Measurements from ENCODE around the gene TBC1D22B. TPM values are rescaled to one million over a fixed set of nuclear protein-coding genes. Genes with fewer than 3 reads are reported as not detected.
"Not testable (repeated sequence)": the region's sequence is repeated elsewhere in the genome, so short reads cannot be mapped to it uniquely, and the experiment has no call there.

The TBC1D22B gene
- polyA plus RNA-seq, 1 donor = 15.2 TPM

DNA sequence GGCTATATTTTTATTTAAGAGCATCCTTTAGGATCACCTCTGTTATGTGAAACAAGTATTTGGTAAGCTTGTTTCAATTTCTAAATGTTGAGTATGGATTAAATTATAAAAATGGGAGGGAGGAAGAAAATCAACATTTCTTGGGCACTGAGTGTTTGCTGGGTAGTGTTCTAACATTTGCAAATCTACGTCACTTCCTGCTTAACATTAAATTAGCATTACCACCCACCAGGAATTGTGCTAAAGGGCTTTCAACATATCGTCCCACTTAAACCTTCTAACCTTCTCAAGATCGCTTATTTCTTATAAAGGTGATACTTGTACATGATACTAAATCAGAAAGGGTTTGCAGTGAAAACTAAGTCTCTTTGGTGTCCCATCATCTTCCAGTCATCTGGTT lies 8.3 kb downstream of the TBC1D22B start:
- DNase-seq = no peak

DNA sequence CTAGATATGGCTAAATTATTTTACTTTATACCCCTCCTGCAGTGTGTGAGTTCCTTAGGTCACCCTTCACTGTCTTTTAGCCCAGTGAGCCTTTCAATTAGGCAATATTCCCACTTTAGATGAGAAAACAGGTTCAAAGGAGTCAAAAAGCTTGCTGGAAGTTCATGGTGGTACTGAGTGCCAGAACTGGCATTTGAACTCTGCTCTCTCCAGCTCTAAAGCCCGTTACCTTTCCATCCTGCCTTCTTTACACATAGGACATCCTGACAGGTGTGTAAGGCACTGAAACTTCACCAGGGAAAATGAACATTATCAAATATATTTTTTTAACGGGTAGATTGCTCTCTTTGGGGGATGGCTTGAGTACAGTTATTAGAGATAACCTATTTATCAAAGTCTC lies 11.5 kb downstream of the TBC1D22B start:
- DNase-seq = no peak

DNA sequence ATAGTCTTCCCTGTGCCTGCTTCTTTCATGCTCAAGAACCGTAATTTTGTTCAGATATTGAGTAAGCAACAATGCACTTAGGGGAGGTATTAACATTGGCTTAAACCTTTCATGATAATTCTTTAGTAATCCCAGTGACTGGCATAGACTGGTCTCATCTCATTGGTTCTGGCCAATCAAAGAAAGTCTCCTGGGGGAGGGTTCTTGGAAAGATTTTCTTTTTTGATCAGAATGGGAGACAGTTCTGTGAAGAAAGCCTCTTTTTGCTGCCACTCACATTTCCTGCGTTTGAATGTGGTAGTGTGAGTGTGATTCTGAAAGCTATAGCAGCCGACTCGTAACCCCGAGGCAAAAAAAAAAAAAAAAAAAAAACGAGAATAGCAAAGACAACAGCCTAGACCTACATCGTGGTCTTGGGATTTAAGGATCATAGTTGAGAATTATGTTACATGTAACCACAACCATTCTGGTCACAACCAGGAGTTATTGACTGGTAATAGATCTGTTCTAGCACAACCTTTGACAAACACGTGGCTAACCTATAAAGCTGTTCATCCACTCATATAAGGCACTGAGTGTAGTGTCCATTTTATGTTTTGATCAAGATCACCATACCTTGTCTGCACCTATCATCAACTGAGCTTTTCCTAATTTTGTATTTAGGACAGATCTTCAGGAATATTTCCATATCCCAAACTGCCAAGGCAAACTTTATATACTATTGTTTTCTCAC lies 15.4 kb downstream of the TBC1D22B start:
- DNase-seq = no peak

DNA sequence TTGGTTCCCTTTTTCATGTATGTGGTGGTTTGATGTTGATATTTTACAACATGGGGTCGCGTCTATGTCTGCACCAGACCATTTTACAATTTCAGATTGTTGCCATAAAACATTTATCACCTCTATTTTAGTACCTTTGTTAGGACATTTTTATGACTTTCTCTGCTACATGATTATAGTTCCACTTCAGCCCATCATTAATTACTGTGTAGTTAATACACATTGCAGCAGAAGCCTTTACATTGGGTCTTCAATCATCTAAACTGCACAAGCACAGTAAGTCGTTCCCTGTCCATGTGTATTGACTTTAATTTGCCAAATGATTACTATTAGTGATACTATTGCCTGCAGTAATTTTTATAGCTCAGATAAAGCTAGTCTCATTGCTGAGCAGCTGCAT lies 16.1 kb downstream of the TBC1D22B start:
- peak; percentile 45 for DNase-seq

DNA sequence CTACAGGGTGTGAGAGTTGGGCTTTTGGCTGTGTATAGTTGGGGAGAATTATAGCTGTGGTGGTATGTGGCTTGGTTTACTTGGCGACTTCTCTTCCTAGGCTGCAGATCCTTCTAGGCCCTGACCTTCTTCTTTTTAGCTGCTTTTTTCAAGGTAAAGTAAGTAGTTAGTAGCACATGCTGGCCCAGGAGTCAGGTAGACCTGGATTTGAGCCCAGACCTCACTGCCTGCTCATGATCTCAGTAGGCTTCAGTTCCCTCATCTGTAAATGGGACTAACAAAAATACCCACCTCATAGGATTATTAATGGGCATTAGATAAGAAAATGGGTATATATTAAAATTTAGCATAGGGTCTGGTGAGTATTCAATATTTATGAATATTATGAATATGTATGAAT lies 17.8 kb downstream of the TBC1D22B start:
- no peak for DNase-seq

DNA sequence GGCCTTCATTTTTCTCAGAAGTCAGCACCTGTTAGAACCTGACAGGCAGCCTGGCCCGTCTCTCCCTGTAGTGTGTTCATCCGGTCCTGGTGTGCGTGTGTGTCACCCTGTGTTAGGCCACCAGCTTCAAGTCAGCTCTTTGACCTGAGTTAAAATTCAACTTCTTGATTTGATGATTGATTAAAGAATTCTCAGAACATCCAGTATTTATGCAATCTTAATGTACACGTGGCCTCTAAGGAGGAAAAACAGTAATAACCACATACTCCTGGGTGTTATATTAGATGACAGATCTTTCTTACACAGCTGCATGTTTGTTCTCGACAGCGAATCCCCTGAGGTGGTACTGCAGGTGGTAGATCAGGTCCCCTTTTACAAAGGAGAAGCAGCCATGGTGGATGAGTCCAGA lies 19.4 kb downstream of the TBC1D22B start:
- DNase-seq = no peak

DNA sequence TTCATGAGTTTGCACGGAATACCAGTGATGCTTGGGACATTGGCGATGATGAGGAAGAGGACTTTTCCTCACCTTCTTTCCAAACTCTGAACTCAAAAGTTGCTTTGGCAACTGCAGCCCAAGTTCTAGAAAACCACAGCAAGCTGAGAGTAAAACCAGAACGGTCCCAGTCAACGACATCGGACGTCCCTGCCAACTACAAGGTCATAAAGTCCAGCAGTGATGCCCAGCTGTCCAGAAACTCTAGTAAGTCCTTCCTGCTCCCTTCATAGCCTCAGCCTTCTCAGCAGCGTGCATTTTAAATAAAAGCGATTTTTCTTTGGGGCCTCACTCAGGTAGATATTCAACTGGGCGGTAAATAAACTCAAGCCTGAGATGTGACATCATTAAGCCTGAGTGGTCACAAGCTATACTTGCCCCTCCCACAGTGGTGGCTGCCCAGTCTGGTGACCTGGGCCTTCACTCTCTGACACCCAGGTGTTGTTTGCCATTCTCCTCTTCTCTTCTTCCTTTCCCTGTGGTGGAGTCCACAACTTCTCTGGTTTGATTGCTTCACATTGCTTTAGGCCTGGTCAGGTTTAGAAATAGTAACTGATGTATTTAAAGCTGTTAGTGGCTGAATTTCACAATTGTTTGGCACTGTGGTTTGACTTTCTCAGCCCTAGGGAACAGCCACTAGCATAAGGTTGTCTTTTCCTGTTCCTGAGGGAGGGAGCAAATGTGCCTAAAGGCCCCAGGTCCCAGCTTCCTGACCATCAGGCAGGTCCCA lies 22.0 kb downstream of the TBC1D22B start:
- no peak for DNase-seq

DNA sequence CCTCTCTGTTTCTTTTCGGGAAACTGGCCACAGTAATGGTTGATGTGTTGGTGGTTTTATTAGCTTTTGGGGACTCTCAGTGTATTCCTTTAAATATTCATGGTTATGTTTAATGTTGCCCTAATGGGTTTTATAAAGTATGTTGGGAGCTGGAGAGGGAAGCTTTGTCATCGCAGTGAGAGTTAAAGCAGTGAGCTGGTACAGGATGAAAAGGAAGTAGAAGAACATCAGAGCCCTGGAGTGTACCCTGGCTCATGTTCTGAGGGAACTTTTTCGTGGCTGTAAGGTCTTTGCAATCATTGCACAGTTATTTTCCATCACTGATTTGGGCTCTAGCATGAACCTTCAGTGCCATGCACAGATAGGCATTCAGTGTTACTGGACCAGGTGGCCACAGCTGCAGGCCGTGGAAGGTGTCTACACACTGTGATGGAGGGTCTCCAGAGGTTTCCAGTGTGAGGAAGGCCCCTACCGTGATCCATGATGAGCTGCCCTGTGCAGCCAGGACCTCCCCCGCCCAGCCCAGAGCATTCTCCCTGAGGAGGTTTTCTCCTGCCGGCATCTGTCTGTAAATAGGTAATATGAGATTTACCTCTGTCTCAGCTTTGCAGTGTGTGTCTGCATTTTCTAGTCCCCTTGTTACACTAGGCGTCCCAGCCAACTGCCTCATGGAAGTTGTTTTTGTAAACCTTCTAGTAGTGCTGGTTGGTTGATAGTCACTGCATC lies 22.8 kb downstream of the TBC1D22B start:
- peak; percentile 37 for DNase-seq

DNA sequence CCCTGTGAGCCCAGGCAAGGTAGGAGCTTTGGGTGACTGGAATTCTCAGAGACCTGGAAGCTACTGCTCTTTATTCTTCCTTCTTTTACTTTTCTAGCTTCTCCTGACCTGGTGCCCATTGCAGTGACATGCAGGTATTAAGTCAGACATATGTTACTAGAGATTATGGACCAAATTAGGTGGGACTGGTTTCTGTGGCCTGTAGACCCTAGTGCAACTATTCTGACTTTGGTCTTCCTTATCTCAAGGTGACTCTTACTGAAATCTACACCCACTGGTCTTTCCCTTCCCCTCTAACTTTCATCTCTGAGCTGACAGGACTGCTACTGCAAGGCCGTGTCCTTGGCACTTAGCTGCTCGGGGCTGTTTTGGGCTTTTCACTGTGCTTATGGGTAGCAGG lies 24.8 kb downstream of the TBC1D22B start:
- DNase-seq = no peak

DNA sequence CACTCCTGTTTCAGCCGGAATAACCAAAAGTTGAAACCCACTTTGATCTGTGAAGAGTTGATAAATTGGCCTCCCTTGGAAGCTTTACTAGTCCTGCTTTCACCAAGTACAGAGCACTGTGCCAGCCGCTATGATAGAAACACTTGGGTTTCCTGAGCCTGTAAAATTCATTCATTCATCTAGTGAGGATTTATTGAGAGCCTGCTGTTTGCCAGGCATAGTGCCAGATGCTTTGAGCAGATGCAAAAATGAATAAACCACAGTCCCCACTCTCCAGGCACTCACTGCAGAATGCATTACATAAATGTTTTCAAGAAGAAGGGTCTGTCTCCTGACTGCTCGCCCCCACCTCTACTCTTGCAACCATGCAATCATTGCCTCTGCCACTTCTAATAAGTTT lies 25.7 kb downstream of the TBC1D22B start:
- no peak for DNase-seq

DNA sequence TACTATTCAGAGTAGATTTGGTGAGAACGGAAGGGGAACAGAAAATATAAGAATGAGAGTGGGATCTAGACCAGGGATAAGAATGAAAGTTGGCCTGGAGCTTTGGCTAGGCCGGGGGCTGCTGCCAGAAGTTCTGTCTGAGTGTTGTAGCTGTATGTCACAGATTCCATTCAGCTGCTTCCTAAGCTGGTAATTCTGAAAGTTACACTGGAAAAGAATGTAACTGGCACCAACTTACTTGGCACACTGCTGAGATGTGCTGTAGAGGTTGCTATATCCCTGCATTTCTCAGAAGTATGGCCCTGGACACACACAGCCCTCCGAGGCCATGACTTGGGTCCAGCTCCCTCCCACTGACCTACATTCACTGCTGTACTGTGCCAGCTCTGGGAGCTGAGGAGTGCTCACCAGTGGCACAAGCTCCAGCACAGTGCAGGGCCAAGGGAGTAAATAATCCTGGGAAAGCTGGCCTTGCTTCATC lies 26.1 kb downstream of the TBC1D22B start:
- DNase-seq = no peak

DNA sequence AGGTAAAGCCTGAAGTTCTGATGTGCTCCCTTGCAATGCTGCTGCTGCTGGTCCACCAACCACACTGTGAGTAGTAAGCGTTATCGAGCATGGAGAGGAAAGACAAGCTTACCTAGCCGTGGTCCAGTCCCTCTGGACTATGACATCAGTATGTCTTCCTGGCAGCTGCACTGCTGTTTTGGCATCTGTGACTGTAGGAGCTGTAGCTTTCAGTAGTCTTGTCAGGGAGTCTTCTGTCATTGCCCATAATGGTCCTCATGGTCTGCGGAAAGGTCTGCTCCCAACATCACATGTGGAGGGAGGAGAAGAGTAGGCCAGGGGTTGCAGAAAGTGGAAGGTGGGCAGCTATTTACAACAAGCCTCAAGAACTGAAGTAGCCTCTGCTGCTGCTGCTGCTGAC lies 27.2 kb downstream of the TBC1D22B start:
- DNase-seq = no peak

DNA sequence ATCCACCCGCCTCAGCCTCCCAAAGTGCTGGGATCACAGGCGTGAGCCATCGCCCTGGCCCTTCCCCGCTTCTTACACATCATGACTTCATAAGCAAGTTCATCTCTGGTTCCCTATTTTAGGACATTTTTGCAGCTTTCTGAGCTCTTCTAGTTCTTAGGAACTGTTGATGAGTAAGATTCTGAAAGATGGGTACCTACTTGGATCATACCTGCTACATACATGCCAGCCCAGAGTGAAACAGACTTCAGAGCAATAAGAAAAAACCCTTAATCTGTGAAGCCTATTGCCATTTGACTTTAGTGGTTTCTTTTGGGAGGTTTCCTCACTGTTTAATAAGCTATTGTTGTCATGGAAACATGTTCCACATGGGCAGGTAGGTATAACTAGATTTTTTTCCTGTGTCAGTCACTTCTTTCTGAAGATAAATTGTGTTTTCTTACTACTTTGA lies 28.3 kb downstream of the TBC1D22B start:
- DNase-seq = no peak

DNA sequence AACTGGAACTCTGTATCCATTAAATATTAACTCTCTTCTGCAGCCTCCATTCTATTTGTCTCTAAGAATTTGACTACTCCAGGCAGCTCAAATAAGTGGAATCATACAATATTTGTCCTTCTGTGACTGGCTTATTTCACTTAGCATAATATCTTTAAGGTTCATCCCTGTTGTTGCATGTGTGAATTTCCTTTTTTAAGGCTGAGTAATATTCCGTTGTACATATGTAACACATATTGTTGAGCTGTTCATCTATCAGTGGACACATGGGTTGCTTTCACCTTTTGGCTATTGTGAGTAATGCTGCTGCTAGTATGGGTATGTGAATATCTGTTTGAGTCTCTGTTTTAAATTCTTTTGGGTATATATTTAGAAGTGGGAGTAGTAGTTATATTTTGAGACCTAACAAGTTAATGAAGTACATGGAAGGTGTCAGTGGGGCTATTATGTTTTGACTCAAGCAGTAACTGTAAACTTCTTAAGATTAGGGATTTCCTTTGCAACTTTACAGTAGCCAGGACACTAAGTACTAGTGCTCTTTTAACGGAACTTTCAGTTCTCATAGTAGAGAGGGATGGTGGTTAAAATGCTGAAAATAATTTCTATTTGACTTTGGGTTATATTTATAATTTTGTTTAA lies 30.1 kb downstream of the TBC1D22B start:
- no peak for DNase-seq

DNA sequence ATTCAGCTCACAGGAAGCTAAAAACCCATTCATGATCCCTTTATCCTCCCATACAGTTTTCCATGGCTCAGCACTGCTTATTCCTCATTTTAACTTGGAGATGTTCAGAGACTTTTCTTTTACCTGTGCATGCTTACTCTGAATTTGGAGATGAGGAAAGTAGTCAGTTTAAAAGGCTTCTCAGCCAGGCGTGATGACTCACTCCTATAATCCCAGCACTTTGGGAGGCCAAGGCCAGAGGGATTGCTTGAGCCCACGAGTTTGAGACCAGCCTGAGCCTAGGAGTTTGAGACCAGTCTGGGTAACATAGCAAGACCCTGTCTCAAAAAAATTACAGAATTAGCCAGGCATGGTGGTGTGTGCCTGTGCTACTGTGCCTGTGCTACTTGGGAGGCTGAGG lies 30.7 kb downstream of the TBC1D22B start:
- no peak for DNase-seq

DNA sequence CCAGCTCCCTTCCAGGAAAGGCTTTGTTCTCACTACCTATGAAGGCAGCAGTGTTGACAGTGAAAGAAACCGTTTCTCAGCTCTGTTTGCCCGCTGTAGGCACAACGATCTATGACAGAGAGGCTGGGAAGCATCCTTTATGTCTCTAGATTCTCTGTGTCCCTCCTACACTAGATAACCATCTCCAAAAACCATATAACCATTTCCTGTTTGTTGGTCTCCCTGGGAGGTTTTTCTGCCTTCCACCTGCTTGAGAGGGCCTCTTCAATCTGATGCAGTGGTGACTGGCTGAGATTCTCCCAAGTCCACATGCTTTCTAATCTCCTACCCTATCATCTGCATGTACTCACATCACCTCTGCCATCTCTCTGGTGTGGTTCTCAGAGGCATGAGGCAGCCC lies 32.4 kb downstream of the TBC1D22B start:
- no peak for DNase-seq

DNA sequence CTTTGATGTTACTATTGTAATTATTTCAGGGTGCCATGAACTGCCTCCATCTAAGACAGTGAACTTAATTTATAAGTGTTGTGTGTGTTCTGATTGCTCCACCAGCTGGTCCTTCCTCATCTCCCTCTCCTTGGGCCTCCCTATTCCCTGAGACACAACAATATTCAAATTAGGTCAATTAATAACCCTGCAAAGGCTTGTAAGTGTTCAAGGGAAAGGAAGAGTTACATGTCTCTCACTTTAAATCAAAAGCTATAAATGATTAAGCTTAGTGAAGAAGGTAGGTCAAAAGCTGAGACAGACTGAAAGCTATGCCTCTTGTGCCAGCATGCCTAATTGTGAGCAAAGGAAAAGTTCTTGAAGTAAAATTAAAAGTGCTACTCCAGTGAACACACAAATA lies 35.9 kb downstream of the TBC1D22B start:
- no peak for DNase-seq

DNA sequence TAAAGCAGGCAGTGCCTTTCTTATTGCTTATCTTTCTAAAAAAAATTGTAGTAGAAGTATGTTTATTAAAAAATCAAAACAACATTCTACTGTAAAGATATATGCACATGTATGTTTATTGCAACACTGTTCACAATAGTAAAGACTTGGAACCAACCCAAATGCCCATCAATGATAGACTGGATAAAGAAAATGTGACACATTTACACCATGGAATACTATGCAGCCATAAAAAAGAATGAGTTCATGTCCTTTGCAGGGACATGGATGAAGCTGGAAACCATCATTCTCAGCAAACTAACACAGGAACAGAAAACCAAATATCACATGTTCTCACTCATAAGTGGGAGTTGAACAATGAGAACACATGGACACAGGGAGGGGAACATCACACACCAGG lies 40.1 kb downstream of the TBC1D22B start:
- not testable (repeated sequence) for DNase-seq

DNA sequence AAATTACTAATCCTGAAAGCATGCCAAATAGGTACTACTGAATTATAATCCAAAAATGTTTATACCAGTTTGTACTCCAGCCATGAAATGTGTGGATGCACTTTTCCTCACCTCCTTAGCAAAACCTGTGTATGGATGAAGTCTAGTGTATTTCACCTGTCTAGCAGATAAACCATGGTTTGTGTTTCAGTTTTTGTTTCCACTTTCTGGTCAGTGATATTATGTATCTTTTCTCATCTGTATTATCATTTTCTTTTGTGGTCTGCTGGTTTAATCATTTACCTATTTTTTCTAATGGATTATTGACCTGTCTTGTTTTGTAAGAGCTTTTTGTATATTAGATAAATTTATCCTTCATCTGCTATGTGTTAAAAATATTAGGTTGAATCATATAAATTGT lies 41.4 kb downstream of the TBC1D22B start:
- no peak for DNase-seq

DNA sequence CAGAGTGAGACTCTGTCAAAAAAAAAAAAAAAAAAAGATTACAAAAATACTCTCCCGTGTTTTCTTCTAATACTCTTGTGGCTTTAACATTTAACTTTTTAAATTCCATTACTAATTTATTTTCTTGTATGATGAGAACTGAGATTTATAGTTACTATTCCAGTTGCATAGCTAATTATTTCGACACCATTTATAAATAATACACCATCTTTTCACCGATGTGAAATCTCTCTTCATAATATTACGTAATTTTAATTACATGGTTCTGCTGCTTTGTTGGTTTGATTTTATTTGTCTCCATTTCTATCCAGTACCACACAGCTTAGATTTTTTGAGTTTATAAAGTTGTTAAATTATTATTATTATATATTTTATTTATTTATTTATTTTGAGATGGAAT lies 42.4 kb downstream of the TBC1D22B start:
- no peak for DNase-seq

DNA sequence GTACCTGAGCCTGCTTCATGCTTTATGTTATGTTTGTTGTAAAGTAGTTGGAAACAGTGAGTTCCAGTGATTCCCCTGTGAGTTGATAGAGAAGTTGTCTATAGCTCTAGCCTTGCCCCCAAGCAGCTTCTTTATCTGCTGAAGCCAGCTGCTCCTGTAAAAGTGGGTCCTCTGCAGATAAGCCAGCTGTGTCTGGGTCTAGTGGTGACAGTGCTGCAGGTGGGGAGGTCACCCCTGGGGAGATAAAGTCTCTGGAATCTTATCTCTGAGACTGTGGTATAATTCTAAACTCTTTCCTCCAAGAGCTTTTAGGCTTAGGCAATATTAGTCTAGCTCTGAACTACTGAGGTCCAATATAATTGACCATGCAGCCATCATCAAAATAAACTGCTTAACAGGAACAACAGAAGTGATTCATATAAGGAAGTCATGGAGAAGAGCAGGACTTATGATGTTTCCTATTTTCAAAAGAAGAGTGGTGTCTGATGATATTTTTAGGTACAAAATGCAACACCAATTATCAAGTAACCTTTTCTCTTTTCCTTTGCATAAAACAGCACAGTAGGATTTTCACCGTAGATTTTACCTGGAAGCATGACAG lies 44.6 kb downstream of the TBC1D22B start:
- DNase-seq = no peak

DNA sequence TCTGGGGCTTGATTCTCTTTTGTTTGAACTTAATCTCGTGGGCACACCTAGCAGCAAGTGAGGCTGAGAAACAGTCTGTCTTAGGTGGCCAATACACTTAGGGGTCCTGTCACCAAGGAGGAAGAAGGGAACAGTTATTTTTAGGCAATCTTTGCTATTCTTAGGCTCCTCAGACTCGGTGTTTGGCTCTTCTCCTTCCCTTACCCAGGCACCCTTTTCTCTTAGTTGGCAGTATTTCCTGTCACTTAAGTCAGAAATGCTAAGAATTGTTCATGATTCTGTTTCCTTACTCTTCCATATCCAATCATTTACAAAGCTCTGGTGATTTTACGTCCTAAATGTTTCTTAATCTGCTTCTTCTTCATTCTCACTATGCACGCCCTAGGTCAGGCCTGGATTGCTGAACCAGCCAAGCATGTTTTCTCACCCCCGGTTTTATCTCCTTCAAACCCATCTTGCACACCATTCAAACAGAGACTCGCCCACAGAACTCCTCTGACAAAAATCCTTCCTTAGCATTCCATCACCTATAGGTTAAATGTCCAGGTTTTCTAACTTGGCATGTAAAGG lies 45.6 kb downstream of the TBC1D22B start:
- no peak for DNase-seq
